Endothelial cell of umbilical vein (primary cell): ENCODE results near the gene FAM151B. TPM values are rescaled to one million over a fixed set of nuclear protein-coding genes. Genes with fewer than 3 reads are reported as not detected.
"Not testable (repeated sequence)": the region's sequence is repeated elsewhere in the genome, so short reads cannot be mapped to it uniquely, and the experiment has no call there.

ENCODE experiments used
- BruUV-seq: library from RNA; stranded (reverse); fragments of 400-500 nt; replicated peaks from 2 replicates; lab custom pipeline; 2021; lab: Mats Ljungman, UMichigan
- CTCF ChIA-PET: fragments of 300-600, 350-600 bp; sonication (Branson Sonifier 250); formaldehyde crosslinking; loops from one replicate; lab custom pipeline; 2021; ENCODE audit warnings: antibody characterized with exemption, inconsistent platforms; lab: Charles Lee
- POLR2A ChIA-PET: fragments of 300-600, 350-600 bp; sonication (Branson Sonifier 250); formaldehyde crosslinking; loops from one replicate; lab custom pipeline; 2021; ENCODE audit warnings: antibody characterized with exemption, inconsistent platforms; lab: Charles Lee
- DNase-seq: peaks from one replicate; pipeline ENCODE4 v3.0.0-alpha.2; 2011; ENCODE audit warnings: low read depth, low spot score
- FAIRE-seq: peaks from 2 replicates; lab custom pipeline; 2011; peaks lifted over from hg19 to GRCh38; lab: Jason Lieb, UNC
- H2AFZ ChIP-seq: 2 replicates; pipeline ENCODE4 v1.6.0; 2012; ENCODE audit warnings: low read depth, low read length, control low read depth, inconsistent platforms
- H3K27ac ChIP-seq: 2 replicates; pipeline ENCODE4 v1.5.1; 2011; ENCODE audit warnings: low read depth, mild to moderate bottlenecking, control low read depth, low read length, moderate library complexity; ENCODE audit not compliant: insufficient read depth
- H3K27me3 ChIP-seq, 2 experiments: 2 replicates each; pipeline versions ENCODE4 v1.6.0 to v1.6.1; 2011; ENCODE audit warnings: low read length in 2 of 2, mixed read lengths in 1 of 2; ENCODE audit not compliant: control insufficient read depth in 2 of 2, insufficient read depth in 2 of 2
- H3K36me3 ChIP-seq, 2 experiments: 2 replicates in 1 of 2; 3 replicates in 1 of 2; pipeline ENCODE4 v1.5.1; 2011; ENCODE audit warnings: low read length in 2 of 2, mild to moderate bottlenecking in 1 of 2, moderate library complexity in 1 of 2; ENCODE audit not compliant: control insufficient read depth in 2 of 2, insufficient read depth in 2 of 2; ENCODE audit errors: extremely low read depth in 1 of 2
- H3K4me1 ChIP-seq: 3 replicates; pipeline ENCODE4 v1.5.1; 2011; ENCODE audit warnings: mild to moderate bottlenecking, low read length; ENCODE audit not compliant: control insufficient read depth, insufficient read depth; ENCODE audit errors: extremely low read depth
- H3K4me2 ChIP-seq: 2 replicates; pipeline ENCODE4 v1.6.1; 2011; ENCODE audit warnings: low read length, control low read depth, mixed read lengths; ENCODE audit not compliant: insufficient read depth
- H3K4me3 ChIP-seq, 3 experiments: fragments of 200-600 bp in 1 of 3; sonication (generic), shearing (Covaris generic) in 1 of 3; replicated peaks in 1 of 3; 2 replicates each; pipeline ENCODE4 v1.5.1; 2011 to 2016; ENCODE audit warnings: control low read depth in 3 of 3, low read length in 3 of 3, mild to moderate bottlenecking in 2 of 3, inconsistent platforms in 1 of 3, low read depth in 1 of 3, moderate library complexity in 1 of 3; ENCODE audit not compliant: insufficient read depth in 1 of 3
- H3K79me2 ChIP-seq: 2 replicates; pipeline ENCODE4 v1.6.0; 2012; ENCODE audit warnings: low read length, inconsistent platforms; ENCODE audit not compliant: control insufficient read depth, insufficient read depth
- H3K9ac ChIP-seq: replicated peaks from 2 replicates; pipeline ENCODE3; 2011; ENCODE audit warnings: low read length, control low read depth; ENCODE audit not compliant: insufficient read depth; ENCODE audit errors: extremely low read depth
- H3K9me1 ChIP-seq: replicated peaks from 3 replicates; pipeline ENCODE4 v1.6.0; 2011; ENCODE audit warnings: mild to moderate bottlenecking, low read length; ENCODE audit not compliant: control insufficient read depth, insufficient read depth; ENCODE audit errors: extremely low read depth
- H3K9me3 ChIP-seq: replicated peaks from 2 replicates; pipeline ENCODE4 v1.5.1; 2012; ENCODE audit warnings: low read length, inconsistent platforms; ENCODE audit not compliant: control insufficient read depth, insufficient read depth
- H4K20me1 ChIP-seq: replicated peaks from 2 replicates; pipeline ENCODE3; 2011; ENCODE audit warnings: mild to moderate bottlenecking, low read length; ENCODE audit not compliant: control insufficient read depth, insufficient read depth; ENCODE audit errors: extremely low read depth
- EZH2 ChIP-seq: IDR thresholded peaks from 2 replicates; pipeline ENCODE4 v1.6.1; 2012; ENCODE audit warnings: borderline replicate concordance, low read depth, mild to moderate bottlenecking, moderate library complexity, low read length, inconsistent platforms; ENCODE audit not compliant: severe bottlenecking
- FOS ChIP-seq: IDR thresholded peaks from 2 replicates; pipeline ENCODE4 v1.6.1; 2011; ENCODE audit warnings: mild to moderate bottlenecking, low read length, moderate library complexity, borderline replicate concordance; ENCODE audit not compliant: insufficient read depth
- GATA2 ChIP-seq: IDR thresholded peaks from 2 replicates; pipeline ENCODE4 v1.7.0; 2011; ENCODE audit warnings: low read depth, mild to moderate bottlenecking, moderate library complexity, mixed read lengths, low read length; ENCODE audit not compliant: insufficient read length, insufficient read depth
- JUN ChIP-seq: IDR thresholded peaks from 2 replicates; pipeline ENCODE4 v1.6.1; 2011; ENCODE audit warnings: borderline replicate concordance, low read depth; ENCODE audit not compliant: insufficient read length, insufficient read depth
- MAX ChIP-seq: IDR thresholded peaks from 2 replicates; pipeline ENCODE4 v1.6.1; 2011; ENCODE audit not compliant: insufficient read depth, insufficient read length
- MYC ChIP-seq: IDR thresholded peaks from one replicate; pipeline ENCODE4 v1.6.1; 2011; ENCODE audit warnings: mild to moderate bottlenecking, low read depth, low read length
- POLR2A ChIP-seq: IDR thresholded peaks from 2 replicates; pipeline ENCODE4 v1.6.1; 2012; ENCODE audit warnings: low read depth, mild to moderate bottlenecking, control low read depth, low read length
- POLR2AphosphoS5 ChIP-seq: IDR thresholded peaks from 2 replicates; pipeline ENCODE4 v1.6.1; 2012; ENCODE audit warnings: low read depth, mild to moderate bottlenecking, control low read depth, low read length, moderate library complexity; ENCODE audit not compliant: insufficient read depth
- dilution Hi-C: fragments of 300-500 bp; cut with MboI; formaldehyde crosslinking; loops from one replicate; pipeline ENCODE4 v1.15.0; 2019; ENCODE audit warnings: low sequenced_read_pairs; ENCODE audit not compliant: extremely low pct_ligation_motif_present
- intact Hi-C: fragments of 100-400 bp; cut with micrococcal nuclease; formaldehyde crosslinking; loops from one replicate; pipeline ENCODE4 v1.10.0; 2022
- polyA plus RNA-seq, 4 experiments: library from polyadenylated mRNA; depleted of rRNA in 3 of 4; stranded (reverse) in 3 of 4; unstranded in 1 of 4; fragments of >200 nt; gene quantifications; 2 replicates each; pipeline versions ENCODE4 v1.2.1 to v1.2.3, GENCODE V29; 2011 to 2012; ENCODE audit warnings: missing spikeins in 1 of 4
- total RNA-seq: library from RNA; stranded (reverse); gene quantifications from 2 replicates; pipeline ENCODE4 v1.2.3, GENCODE V29; 2021
- TF ChIP-seq, protein P1 (sequence below), 2 donors: IDR thresholded peaks; 1 replicate in 1 of 2; 2 replicates in 1 of 2; pipeline ENCODE4 v1.5.1; 2011; ENCODE audit warnings: low read length in 2 of 2, mild to moderate bottlenecking in 2 of 2, moderate library complexity in 2 of 2, control low read depth in 1 of 2, inconsistent platforms in 1 of 2, low read depth in 1 of 2; ENCODE audit not compliant: insufficient read depth in 1 of 2; ENCODE audit errors: extremely low read depth in 1 of 2

Gene FAM151B
- total and polyA plus RNA-seq, 2 donors (not counting 3 experiments of a cell fraction or from before 2014, with no cell fraction given), result 0.91 to 2.6 TPM

GRCh38 chr5:80492741-80493140 lies 4.8 kb downstream of the FAM151B start:
- Histone ChIP-seq H3K9ac (no peak overlapping the region), H3K9me1 (no peaks in the 10 kb centered on the region), H2AFZ (no peak overlapping the region), H3K27ac (no peak overlapping the region), H3K9me3 (no peaks in the 10 kb centered on the region), H3K79me2 (no peaks in the 10 kb centered on the region), H3K36me3 (no peaks in the 10 kb centered on the region), H4K20me1 (no peaks in the 10 kb centered on the region), H3K4me1 (no peaks in the 10 kb centered on the region), H3K4me3 (no peak overlapping the region), H3K4me2 (no peak overlapping the region), H3K27me3 (no peaks in the 10 kb centered on the region)
- FAIRE-seq (no peak), DNase-seq (no peak)
- dilution Hi-C loops (no loop called here), intact Hi-C loops (no loop called here)
- CTCF ChIA-PET, result interaction anchor here (1.8 to 2.6 kb wide), 3 partner anchors 12 to 179 kb away, joined by 4 to 10 read pairs (median 8); no protein-coding TSS in a partner anchor
- TF ChIP-seq POLR2A (no peak), JUN (no peak), POLR2AphosphoS5 (no peak), EZH2 (no peak), MAX (no peak), FOS (no peak), MYC (no peak), GATA2 (no peak)
- TF ChIP-seq, protein P1, sequence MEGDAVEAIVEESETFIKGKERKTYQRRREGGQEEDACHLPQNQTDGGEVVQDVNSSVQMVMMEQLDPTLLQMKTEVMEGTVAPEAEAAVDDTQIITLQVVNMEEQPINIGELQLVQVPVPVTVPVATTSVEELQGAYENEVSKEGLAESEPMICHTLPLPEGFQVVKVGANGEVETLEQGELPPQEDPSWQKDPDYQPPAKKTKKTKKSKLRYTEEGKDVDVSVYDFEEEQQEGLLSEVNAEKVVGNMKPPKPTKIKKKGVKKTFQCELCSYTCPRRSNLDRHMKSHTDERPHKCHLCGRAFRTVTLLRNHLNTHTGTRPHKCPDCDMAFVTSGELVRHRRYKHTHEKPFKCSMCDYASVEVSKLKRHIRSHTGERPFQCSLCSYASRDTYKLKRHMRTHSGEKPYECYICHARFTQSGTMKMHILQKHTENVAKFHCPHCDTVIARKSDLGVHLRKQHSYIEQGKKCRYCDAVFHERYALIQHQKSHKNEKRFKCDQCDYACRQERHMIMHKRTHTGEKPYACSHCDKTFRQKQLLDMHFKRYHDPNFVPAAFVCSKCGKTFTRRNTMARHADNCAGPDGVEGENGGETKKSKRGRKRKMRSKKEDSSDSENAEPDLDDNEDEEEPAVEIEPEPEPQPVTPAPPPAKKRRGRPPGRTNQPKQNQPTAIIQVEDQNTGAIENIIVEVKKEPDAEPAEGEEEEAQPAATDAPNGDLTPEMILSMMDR (IDR thresholded peaks at IDR 0.05; ENCODE audit: extremely low read depth in 1 of 2, insufficient read depth in 1 of 2, low read depth in 1 of 2, low read length in 2 of 2), result no peak
- BruUV-seq, result no TSS peak
- POLR2A ChIA-PET, result no interaction called here

GRCh38 chr5:80493443-80493842 lies 5.5 kb downstream of the FAM151B start:
- H3K4me3 ChIP-seq, H3K4me2 ChIP-seq, H2AFZ ChIP-seq, FAIRE-seq, H3K9me1 ChIP-seq, H3K9ac ChIP-seq, H4K20me1 ChIP-seq, intact Hi-C loops, H3K27me3 ChIP-seq, H3K79me2 ChIP-seq, DNase-seq, BruUV-seq, H3K27ac ChIP-seq, H3K4me1 ChIP-seq, H3K9me3 ChIP-seq, H3K36me3 ChIP-seq, dilution Hi-C loops, POLR2A ChIA-PET: not testable (repeated sequence)
- CTCF ChIA-PET, result interaction anchor here (1.8 to 2.6 kb wide), 3 partner anchors 12 to 179 kb away, joined by 4 to 10 read pairs (median 8); no protein-coding TSS in a partner anchor
